Bronchial epithelial cell (primary cell): ENCODE results near the gene DEDD. TPM values are rescaled to one million over a fixed set of nuclear protein-coding genes. Genes with fewer than 3 reads are reported as not detected.
A peak's percentile ranks its signal among the peaks of the same experiment; 100 is the strongest.

Experiments used
- DNase-seq: peaks from one replicate; pipeline ENCODE4 v3.0.0-alpha.2; 2010; ENCODE audit warnings: low read depth
- FAIRE-seq: peaks from 2 replicates; lab custom pipeline; 2011; peaks lifted over from hg19 to GRCh38; lab: Jason Lieb, UNC
- H3K27me3 ChIP-seq: 2 replicates; pipeline ENCODE4 v1.5.1; 2011; ENCODE audit warnings: low read length; ENCODE audit not compliant: control insufficient read depth, insufficient read depth
- H3K36me3 ChIP-seq: 2 replicates; pipeline ENCODE4 v1.5.1; 2011; ENCODE audit warnings: low read length; ENCODE audit not compliant: control insufficient read depth, insufficient read depth
- H3K4me3 ChIP-seq: 2 replicates; pipeline ENCODE4 v1.5.1; 2011; ENCODE audit warnings: mild to moderate bottlenecking, low read depth, low read length, control low read depth
- total RNA-seq: library from RNA; depleted of rRNA; stranded (reverse); fragments of >200 nt; gene quantifications from 2 replicates; pipeline ENCODE4 v1.2.1, GENCODE V29; 2014
- TF ChIP-seq, protein P1 (sequence below): IDR thresholded peaks from 2 replicates; pipeline ENCODE4 v1.5.1; 2011; ENCODE audit warnings: mild to moderate bottlenecking, moderate library complexity, low read length, control low read depth, inconsistent platforms; ENCODE audit not compliant: insufficient read depth, severe bottlenecking

Gene DEDD
- total RNA-seq, 1 donor from 2014 or later: 26.9 TPM

DNA sequence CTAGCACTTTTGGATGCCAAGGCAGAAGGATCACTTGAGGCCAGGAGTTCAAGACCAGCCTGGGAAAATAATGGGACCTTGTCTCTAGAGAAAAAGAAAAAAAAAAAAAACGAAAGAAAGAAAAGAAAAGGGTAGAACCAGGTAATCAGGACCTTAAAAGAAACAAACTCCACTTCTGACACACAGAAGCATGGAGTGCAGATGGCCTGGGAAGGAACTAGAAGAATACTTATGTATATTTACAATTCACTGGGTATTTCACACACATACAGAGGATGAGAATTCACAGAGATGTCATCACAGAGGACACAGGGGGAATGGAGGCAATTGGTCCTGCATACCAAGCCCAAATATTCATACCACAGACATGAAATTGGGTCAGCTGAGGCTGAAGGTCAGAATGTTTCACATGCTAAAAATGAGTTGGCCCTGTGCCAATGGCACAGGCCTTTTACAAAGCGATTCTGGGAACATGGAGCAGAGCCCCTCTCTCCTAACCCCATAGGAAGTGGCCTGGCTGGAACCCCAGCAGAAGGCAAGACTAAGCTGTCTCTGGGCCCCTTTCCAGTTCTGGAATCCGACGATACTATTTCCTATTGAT is 40.4 kb upstream of the DEDD start:
- FAIRE-seq (no peak), DNase-seq (no peak)
- H3K36me3 ChIP-seq: peaks cover 21% of the 10 kb centered on the region
- H3K27me3 ChIP-seq: no peaks in the 10 kb centered on the region
- TF ChIP-seq, protein P1, sequence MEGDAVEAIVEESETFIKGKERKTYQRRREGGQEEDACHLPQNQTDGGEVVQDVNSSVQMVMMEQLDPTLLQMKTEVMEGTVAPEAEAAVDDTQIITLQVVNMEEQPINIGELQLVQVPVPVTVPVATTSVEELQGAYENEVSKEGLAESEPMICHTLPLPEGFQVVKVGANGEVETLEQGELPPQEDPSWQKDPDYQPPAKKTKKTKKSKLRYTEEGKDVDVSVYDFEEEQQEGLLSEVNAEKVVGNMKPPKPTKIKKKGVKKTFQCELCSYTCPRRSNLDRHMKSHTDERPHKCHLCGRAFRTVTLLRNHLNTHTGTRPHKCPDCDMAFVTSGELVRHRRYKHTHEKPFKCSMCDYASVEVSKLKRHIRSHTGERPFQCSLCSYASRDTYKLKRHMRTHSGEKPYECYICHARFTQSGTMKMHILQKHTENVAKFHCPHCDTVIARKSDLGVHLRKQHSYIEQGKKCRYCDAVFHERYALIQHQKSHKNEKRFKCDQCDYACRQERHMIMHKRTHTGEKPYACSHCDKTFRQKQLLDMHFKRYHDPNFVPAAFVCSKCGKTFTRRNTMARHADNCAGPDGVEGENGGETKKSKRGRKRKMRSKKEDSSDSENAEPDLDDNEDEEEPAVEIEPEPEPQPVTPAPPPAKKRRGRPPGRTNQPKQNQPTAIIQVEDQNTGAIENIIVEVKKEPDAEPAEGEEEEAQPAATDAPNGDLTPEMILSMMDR: no peak
- H3K4me3 ChIP-seq: no peak overlapping the region

GRCh38 chr1:161172349-161172748 is 39.9 kb upstream of the DEDD start:
- no peak for DNase-seq
- no peaks in the 10 kb centered on the region for H3K27me3 ChIP-seq
- TF ChIP-seq, protein P1: no peak
- H3K4me3 ChIP-seq: no peak overlapping the region
- peaks cover 21% of the 10 kb centered on the region for H3K36me3 ChIP-seq
- no peak for FAIRE-seq

DNA sequence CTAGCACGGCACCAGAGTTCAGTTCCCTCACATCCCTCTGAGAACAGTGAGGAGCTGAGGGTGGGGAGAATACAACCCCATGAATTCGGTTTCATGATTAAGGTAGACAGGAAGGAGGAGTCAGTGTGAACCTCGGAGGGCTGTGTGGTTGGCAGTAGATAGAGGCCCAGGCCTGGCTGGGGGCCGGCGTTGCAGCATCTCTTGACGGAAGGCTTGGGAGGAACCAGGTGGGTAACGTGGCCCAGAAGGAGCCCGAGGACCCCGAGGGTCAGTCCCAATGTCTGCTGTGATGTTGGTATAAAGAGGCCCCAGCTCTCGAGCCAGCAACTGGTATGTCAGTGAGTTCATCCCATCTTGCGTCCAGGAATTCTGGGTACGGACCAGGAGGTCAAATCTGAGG is 39.2 kb upstream of the DEDD start:
- DNase-seq (no peak), FAIRE-seq (no peak)
- TF ChIP-seq, protein P1: no peak
- Histone ChIP-seq H3K36me3 (peaks cover 21% of the 10 kb centered on the region), H3K27me3 (no peaks in the 10 kb centered on the region), H3K4me3 (no peak overlapping the region)

- TF ChIP-seq, protein P1: peak; percentile 1
- H3K4me3 ChIP-seq: no peak overlapping the region
- peaks cover 21% of the 10 kb centered on the region for H3K36me3 ChIP-seq
- no peak for FAIRE-seq
- no peaks in the 10 kb centered on the region for H3K27me3 ChIP-seq
- DNase-seq: no peak
Measured at GRCh38 chr1:161171191-161171590, 38.7 kb upstream of the DEDD start.

DNA sequence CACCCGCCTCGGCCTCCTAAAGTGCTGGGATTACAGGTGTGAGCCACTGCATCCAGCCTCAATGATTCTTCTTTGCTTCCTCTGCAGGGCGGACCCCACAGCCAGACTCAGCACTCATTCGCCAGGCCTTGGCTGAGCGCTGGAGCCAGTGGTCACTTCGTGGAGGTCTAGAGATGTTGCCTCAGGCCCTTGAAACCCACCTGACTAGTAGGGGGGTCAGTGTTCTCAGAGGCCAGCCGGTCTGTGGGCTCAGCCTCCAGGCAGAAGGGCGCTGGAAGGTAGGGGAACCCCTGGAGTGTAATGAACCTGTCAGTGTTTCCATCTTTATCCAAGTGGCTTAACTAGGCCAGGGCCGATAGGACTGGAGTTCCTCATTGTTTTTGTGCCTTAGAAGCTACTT is 36.4 kb upstream of the DEDD start:
- DNase-seq: no peak
- FAIRE-seq: no peak
- TF ChIP-seq, protein P1: no peak
- Histone ChIP-seq H3K4me3 (no peak overlapping the region), H3K36me3 (peaks cover 18% of the 10 kb centered on the region), H3K27me3 (no peaks in the 10 kb centered on the region)
